ENCODE results near the gene KCNJ10.
"Not testable (repeated sequence)": the region's sequence is repeated elsewhere in the genome, so short reads cannot be mapped to it uniquely, and the experiment has no call there.

The KCNJ10 gene

GRCh38 chr1:160069460-160070231 lies at the start of gene KCNJ10:
KCNJ10 (minus strand) TSS chr1:160070160; CDS start chr1:160042532, 27,628 bp downstream.
- DNase-seq = no peak

- DNase-seq = no peak
Observed at GRCh38 chr1:160118928-160119327, 49.0 kb upstream of the KCNJ10 start.

GRCh38 chr1:160117709-160118183 lies 47.8 kb upstream of the KCNJ10 start:
- no peak for DNase-seq

- no peak for DNase-seq
Observed at GRCh38 chr1:160117300-160117699, 47.3 kb upstream of the KCNJ10 start.

- no peak for DNase-seq
Observed at GRCh38 chr1:160116283-160117147, 46.6 kb upstream of the KCNJ10 start.

- DNase-seq = no peak
Observed at GRCh38 chr1:160115545-160116282, 45.8 kb upstream of the KCNJ10 start, which contains the start of gene ATP1A2. ATP1A2 (plus strand) TSS chr1:160115759; CDS start chr1:160115862, 103 bp downstream.

- no peak for DNase-seq
Observed at GRCh38 chr1:160114085-160114484, 44.1 kb upstream of the KCNJ10 start.

GRCh38 chr1:160113407-160113806 lies 43.4 kb upstream of the KCNJ10 start:
- no peak for DNase-seq

GRCh38 chr1:160112357-160112756 lies 42.4 kb upstream of the KCNJ10 start:
- no peak for DNase-seq

- not testable (repeated sequence) for DNase-seq
Observed at GRCh38 chr1:160111462-160111861, 41.5 kb upstream of the KCNJ10 start.

GRCh38 chr1:160109686-160110085 lies 39.7 kb upstream of the KCNJ10 start:
- no peak for DNase-seq

- no peak for DNase-seq
Observed at GRCh38 chr1:160108888-160109662, 39.1 kb upstream of the KCNJ10 start.

- no peak for DNase-seq
Observed at GRCh38 chr1:160107512-160107911, 37.6 kb upstream of the KCNJ10 start.

- DNase-seq = no peak
Observed at GRCh38 chr1:160105155-160105554, 35.2 kb upstream of the KCNJ10 start.

GRCh38 chr1:160104486-160104885 lies 34.5 kb upstream of the KCNJ10 start:
- no peak for DNase-seq

- no peak for DNase-seq
Observed at GRCh38 chr1:160103658-160104408, 33.9 kb upstream of the KCNJ10 start.

- no peak for DNase-seq
Observed at GRCh38 chr1:160101717-160102522, 32.0 kb upstream of the KCNJ10 start.

- peak; percentile 65 for DNase-seq
Observed at GRCh38 chr1:160101037-160101716, 31.2 kb upstream of the KCNJ10 start.

- DNase-seq = no peak
Observed at GRCh38 chr1:160099716-160100375, 29.9 kb upstream of the KCNJ10 start.

All from activated gamma-delta T cell treated with Interleukin-2 at 50 U/mL for 16 hours (primary cell).